ENCODE results near the gene DGUOK. TPM values are rescaled to one million over a fixed set of nuclear protein-coding genes. Genes with fewer than 3 reads are reported as not detected.

DGUOK gene
- total RNA-seq, 1 experiment from 2014 or later = 70.7 TPM

GRCh38 chr2:73919596-73920228, 7.0 kb upstream of the DGUOK start:
- CTCF ChIA-PET = no interaction called here

GRCh38 chr2:73920577-73921545, 5.8 kb upstream of the DGUOK start:
- intact Hi-C loops (cut with micrococcal nuclease; ENCODE audit: unreplicated experiment) = loop anchor here (10.0 kb wide), 1 partner anchor 204 kb away; no protein-coding TSS in a partner anchor
- no peak overlapping the region for H3K4me3 Mint-ChIP-seq (ENCODE audit: unreplicated experiment)
- ChIA-PET POLR2A (interaction anchor here (1.1 kb wide), 1 partner anchor 92 kb away, joined by 3 read pairs; the partner anchor contains the start of gene STAMBP), CTCF (interaction anchor here (0.6 kb wide), 1 partner anchor 471 kb away, joined by 3 read pairs; no protein-coding TSS in a partner anchor)
- H3K9me3 Mint-ChIP-seq (ENCODE audit: unreplicated experiment) = no peaks in the 10 kb centered on the region
- Histone ChIP-seq H3K9me3 (no peaks in the 10 kb centered on the region), H3K4me1 (no peaks in the 10 kb centered on the region; the same call in 1 of the 2 replicates), H3K4me3 (ENCODE audit: low read depth, low read length) (no peak overlapping the region), H3K36me3 (ENCODE audit: control insufficient read depth, insufficient read depth, low read length) (no peaks in the 10 kb centered on the region), H3K27me3 (replicated peaks; ENCODE audit: control insufficient read depth, insufficient read depth, low read length) (no peaks in the 10 kb centered on the region)
- TF ChIP-seq CTCF (IDR thresholded peaks at IDR 0.05; ENCODE audit: insufficient read depth in 1 of 2, low read depth in 1 of 2, low read length in 1 of 2, severe bottlenecking in 1 of 2, unreplicated experiment in 1 of 2) = no peak
- DNase-seq = peak; percentile 61 to 65
- no peaks in the 10 kb centered on the region for H3K27me3 Mint-ChIP-seq (ENCODE audit: insufficient read depth, unreplicated experiment)
- H3K27ac Mint-ChIP-seq (ENCODE audit: unreplicated experiment) = no peak overlapping the region
- no peaks in the 10 kb centered on the region for H3K36me3 Mint-ChIP-seq (ENCODE audit: insufficient read depth, unreplicated experiment)
- no TSS peak for BruUV-seq (replicated peaks)
- no peaks in the 10 kb centered on the region for H3K4me1 Mint-ChIP-seq (ENCODE audit: low read depth, unreplicated experiment)

More at GRCh38 chr2:73919596-73920228, 7.0 kb upstream of the DGUOK start:
- intact Hi-C loops (cut with micrococcal nuclease; ENCODE audit: unreplicated experiment) = loop anchor here (10.0 kb wide), 1 partner anchor 205 kb away; no protein-coding TSS in a partner anchor
- no peaks in the 10 kb centered on the region for H3K36me3 Mint-ChIP-seq (ENCODE audit: insufficient read depth, unreplicated experiment)
- no peak overlapping the region for H3K27ac Mint-ChIP-seq (ENCODE audit: unreplicated experiment)
- no peak for TF ChIP-seq CTCF (IDR thresholded peaks at IDR 0.05; ENCODE audit: insufficient read depth in 1 of 2, low read depth in 1 of 2, low read length in 1 of 2, severe bottlenecking in 1 of 2, unreplicated experiment in 1 of 2)
- no peaks in the 10 kb centered on the region for H3K27me3 Mint-ChIP-seq (ENCODE audit: insufficient read depth, unreplicated experiment)
- no TSS peak for BruUV-seq (replicated peaks)
- H3K4me1 Mint-ChIP-seq (ENCODE audit: low read depth, unreplicated experiment) = no peaks in the 10 kb centered on the region
- H3K4me1 ChIP-seq = no peaks in the 10 kb centered on the region
- DNase-seq = no peak
- H3K9me3 Mint-ChIP-seq (ENCODE audit: unreplicated experiment) = no peaks in the 10 kb centered on the region
- H3K4me3 ChIP-seq (ENCODE audit: low read depth, low read length) = no peak overlapping the region
- no peaks in the 10 kb centered on the region for H3K36me3 ChIP-seq (ENCODE audit: control insufficient read depth, insufficient read depth, low read length)
- H3K9me3 ChIP-seq = no peaks in the 10 kb centered on the region
- POLR2A ChIA-PET = no interaction called here
- H3K4me3 Mint-ChIP-seq (ENCODE audit: unreplicated experiment) = no peak overlapping the region
- no peaks in the 10 kb centered on the region for H3K27me3 ChIP-seq (replicated peaks; ENCODE audit: control insufficient read depth, insufficient read depth, low read length)

- no peaks in the 10 kb centered on the region for H3K9me3 Mint-ChIP-seq (ENCODE audit: unreplicated experiment)
- no peaks in the 10 kb centered on the region for H3K36me3 ChIP-seq (ENCODE audit: control insufficient read depth, insufficient read depth, low read length)
- no peaks in the 10 kb centered on the region for H3K4me1 Mint-ChIP-seq (ENCODE audit: low read depth, unreplicated experiment)
- no peaks in the 10 kb centered on the region for H3K9me3 ChIP-seq
- no peak overlapping the region for H3K4me3 Mint-ChIP-seq (ENCODE audit: unreplicated experiment)
- H3K36me3 Mint-ChIP-seq (ENCODE audit: insufficient read depth, unreplicated experiment) = no peaks in the 10 kb centered on the region
- POLR2A ChIA-PET = interaction anchor here (1.1 kb wide), 1 partner anchor 93 kb away, joined by 3 read pairs; the partner anchor contains the start of gene STAMBP
- no peak overlapping the region for H3K4me3 ChIP-seq (ENCODE audit: low read depth, low read length)
- no peak for TF ChIP-seq CTCF (IDR thresholded peaks at IDR 0.05; ENCODE audit: insufficient read depth in 1 of 2, low read depth in 1 of 2, low read length in 1 of 2, severe bottlenecking in 1 of 2, unreplicated experiment in 1 of 2)
- H3K27me3 ChIP-seq (replicated peaks; ENCODE audit: control insufficient read depth, insufficient read depth, low read length) = no peaks in the 10 kb centered on the region
- DNase-seq = no peak
- no peaks in the 10 kb centered on the region; the same call in 1 of the 2 replicates for H3K4me1 ChIP-seq
- no TSS peak for BruUV-seq (replicated peaks)
- no peaks in the 10 kb centered on the region for H3K27me3 Mint-ChIP-seq (ENCODE audit: insufficient read depth, unreplicated experiment)
- H3K27ac Mint-ChIP-seq (ENCODE audit: unreplicated experiment) = no peak overlapping the region
- CTCF ChIA-PET = no interaction called here
- intact Hi-C loops (cut with micrococcal nuclease; ENCODE audit: unreplicated experiment) = loop anchor here (10.0 kb wide), 1 partner anchor 203 kb away; no protein-coding TSS in a partner anchor
Observed at GRCh38 chr2:73921581-73921980, 5.1 kb upstream of the DGUOK start.
